Keratinocyte (primary cell): ENCODE measurements around the gene FXYD5.

ENCODE experiments used
- EZH2 ChIP-seq: IDR thresholded peaks from one replicate; pipeline ENCODE4 v1.6.1; 2012; ENCODE audit warnings: inconsistent platforms, mild to moderate bottlenecking, low read length, moderate library complexity
- TF ChIP-seq, protein P1 (sequence below), 3 experiments: IDR thresholded peaks in 1 of 3; conservative IDR thresholded peaks in 1 of 3; optimal IDR thresholded peaks in 1 of 3; 2 replicates in 2 of 3; 3 replicates in 1 of 3; pipeline versions ENCODE3 to v1.5.1; 2011; ENCODE audit warnings: low read length in 3 of 3, mild to moderate bottlenecking in 3 of 3, moderate library complexity in 2 of 3, control low read depth in 1 of 3, inconsistent platforms in 1 of 3; ENCODE audit not compliant: insufficient read depth in 2 of 3; ENCODE audit errors: extremely low read depth in 1 of 3

DNA sequence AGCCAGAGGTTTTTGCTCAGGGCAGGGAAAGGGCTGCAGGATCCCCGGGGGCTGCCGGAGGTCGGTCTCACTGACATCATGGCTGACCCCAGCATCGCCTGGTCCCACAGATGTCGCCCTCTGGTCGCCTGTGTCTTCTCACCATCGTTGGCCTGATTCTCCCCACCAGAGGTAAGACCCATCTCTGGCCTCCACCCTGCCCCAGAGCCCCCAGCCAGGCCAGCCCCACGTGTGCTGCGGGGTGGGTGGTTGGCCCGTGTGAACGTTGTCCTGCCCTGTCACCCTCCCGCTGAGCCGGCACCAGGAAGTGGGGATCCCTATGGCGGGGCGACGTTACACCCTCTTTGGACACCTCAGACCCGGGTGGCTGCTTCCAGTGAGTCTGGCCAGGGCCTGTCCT is 906 bp downstream of the FXYD5 start:
- TF ChIP-seq, protein P1, sequence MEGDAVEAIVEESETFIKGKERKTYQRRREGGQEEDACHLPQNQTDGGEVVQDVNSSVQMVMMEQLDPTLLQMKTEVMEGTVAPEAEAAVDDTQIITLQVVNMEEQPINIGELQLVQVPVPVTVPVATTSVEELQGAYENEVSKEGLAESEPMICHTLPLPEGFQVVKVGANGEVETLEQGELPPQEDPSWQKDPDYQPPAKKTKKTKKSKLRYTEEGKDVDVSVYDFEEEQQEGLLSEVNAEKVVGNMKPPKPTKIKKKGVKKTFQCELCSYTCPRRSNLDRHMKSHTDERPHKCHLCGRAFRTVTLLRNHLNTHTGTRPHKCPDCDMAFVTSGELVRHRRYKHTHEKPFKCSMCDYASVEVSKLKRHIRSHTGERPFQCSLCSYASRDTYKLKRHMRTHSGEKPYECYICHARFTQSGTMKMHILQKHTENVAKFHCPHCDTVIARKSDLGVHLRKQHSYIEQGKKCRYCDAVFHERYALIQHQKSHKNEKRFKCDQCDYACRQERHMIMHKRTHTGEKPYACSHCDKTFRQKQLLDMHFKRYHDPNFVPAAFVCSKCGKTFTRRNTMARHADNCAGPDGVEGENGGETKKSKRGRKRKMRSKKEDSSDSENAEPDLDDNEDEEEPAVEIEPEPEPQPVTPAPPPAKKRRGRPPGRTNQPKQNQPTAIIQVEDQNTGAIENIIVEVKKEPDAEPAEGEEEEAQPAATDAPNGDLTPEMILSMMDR (optimal IDR thresholded peaks at IDR 0.05 in 1 of 3, IDR thresholded peaks at IDR 0.05 in 1 of 3, conservative IDR thresholded peaks at IDR 0.05 in 1 of 3; ENCODE audit: extremely low read depth in 1 of 3, insufficient read depth in 2 of 3, low read length in 3 of 3): no peak
- no peak for TF ChIP-seq EZH2
